GM13976 (cell line): ENCODE data around the gene JTB.
"Not testable (repeated sequence)": the region's sequence is repeated elsewhere in the genome, so short reads cannot be mapped to it uniquely, and the experiment has no call there.

Experiments
- DNase-seq: peaks from one replicate; pipeline ENCODE4 v3.0.0; 2012; ENCODE audit warnings: low spot score
- CTCF ChIP-seq: IDR thresholded peaks from 2 replicates; pipeline ENCODE4 v1.5.1; 2012; ENCODE audit warnings: borderline replicate concordance, mild to moderate bottlenecking; ENCODE audit not compliant: insufficient read depth; ENCODE audit errors: extremely low read depth, missing control alignments, control extremely low read depth
- in situ Hi-C: fragments of 300-500 bp; cut with MboI; formaldehyde crosslinking; loops from one replicate; pipeline ENCODE4 v1.12.0; 2022; ENCODE audit warnings: low sequenced_read_pairs, mixed read lengths, inconsistent platforms; ENCODE audit not compliant: unreplicated experiment

JTB gene

DNA sequence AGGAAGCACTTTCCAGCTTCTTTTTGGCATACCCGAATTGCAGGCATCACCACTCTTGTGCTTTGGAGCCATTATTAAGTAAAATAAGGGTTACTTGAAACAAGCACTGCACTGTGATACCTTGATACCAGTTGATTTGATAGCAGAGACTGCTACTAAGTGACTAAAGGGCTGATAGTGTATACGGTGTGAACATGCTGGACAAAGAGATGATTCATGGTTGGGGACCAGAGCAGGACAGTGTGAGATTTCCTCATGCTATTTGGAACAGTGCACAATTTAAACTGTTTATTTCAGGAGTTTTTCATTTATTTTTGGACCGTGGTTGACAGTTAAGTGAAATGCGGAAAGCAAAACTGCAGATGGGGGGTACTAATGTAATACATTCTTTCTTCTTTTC, 22.9 kb upstream of the JTB start:
- no peak for TF ChIP-seq CTCF
- in situ Hi-C loops, result no loop called here
- no peak for DNase-seq

- in situ Hi-C loops, DNase-seq: not testable (repeated sequence)
Measured at GRCh38 chr1:153996882-153997281, 19.4 kb upstream of the JTB start.

- TF ChIP-seq CTCF, result no peak
- in situ Hi-C loops, result no loop called here
- no peak for DNase-seq
Measured at GRCh38 chr1:153995640-153996039, 18.2 kb upstream of the JTB start.

DNA sequence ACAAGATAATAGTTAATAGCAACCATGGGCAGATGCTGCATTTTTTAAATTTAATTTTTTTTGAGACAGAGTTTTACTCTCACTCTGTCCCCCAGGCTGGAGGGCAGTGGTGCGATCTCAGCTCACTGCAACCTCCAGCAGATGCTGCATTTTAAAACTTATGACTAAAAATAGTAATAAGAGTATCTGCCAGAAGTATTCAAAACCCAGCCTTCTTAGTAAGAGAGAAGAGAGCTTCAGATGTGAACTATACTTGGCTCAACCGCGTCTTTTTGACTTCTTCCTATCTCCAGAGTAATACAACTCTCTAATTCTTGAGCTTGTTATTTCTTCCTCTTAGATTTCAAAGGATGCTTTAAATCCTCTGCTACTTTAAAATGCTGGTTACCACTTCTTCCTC, 17.7 kb upstream of the JTB start:
- in situ Hi-C loops, result no loop called here
- no peak for TF ChIP-seq CTCF
- DNase-seq, result no peak

GRCh38 chr1:153991806-153992205, 14.3 kb upstream of the JTB start:
- no peak for DNase-seq
- in situ Hi-C loops, result no loop called here

GRCh38 chr1:153991151-153991630, 13.7 kb upstream of the JTB start:
- DNase-seq, result no peak
- in situ Hi-C loops, result no loop called here
- no peak for TF ChIP-seq CTCF

More at GRCh38 chr1:153991806-153992205, 14.3 kb upstream of the JTB start:
- no peak for TF ChIP-seq CTCF

DNA sequence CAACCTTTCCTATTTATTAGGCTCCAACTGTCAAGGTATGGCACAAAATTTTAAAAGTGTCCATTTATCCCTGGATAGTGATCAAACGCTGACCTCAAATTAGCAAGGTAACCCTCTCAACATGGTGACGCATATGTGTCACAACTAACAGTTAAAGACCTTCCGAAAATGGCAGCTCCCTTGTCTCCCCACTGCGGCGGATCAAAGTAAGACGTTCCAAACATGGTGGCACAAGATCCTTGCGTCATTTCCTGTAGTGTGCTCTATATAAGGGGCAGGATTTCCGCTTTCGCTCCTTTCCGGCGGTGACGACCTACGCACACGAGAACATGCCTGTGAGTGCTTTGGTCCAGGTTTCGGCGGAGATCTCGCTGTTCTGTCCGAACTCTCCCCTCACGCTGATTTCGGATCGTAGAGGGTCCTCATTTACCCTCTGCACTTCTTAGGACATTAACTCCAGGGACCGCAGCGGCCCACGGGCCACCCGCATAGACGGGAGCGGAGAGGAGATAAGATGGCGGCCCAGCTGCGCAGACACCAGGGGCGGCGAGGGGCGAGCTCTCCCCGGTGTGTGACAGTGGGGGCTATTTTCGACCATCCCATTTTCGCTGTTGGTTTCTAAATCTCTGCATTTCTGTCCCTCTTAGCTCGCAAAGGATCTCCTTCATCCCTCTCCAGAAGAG, 13.1 kb upstream of the JTB start, which contains the start of gene RPS27:
Gene RPS27 (plus strand): TSS at position 295 of the 683 bp plus-strand sequence. CDS start 35 bp downstream, at position 330.
- TF ChIP-seq CTCF, result no peak
- in situ Hi-C loops, result no loop called here
- DNase-seq, result peak; percentile 96
